Gastroesophageal sphincter (tissue), 3 donors: ENCODE data around the gene XDH.

Source experiments
- EP300 ChIP-seq: sonication (generic); formaldehyde crosslinking; IDR thresholded peaks from one replicate; pipeline ENCODE4 v1.6.1; 2017; ENCODE audit warnings: antibody characterized with exemption, mild to moderate bottlenecking
- POLR2A ChIP-seq, 2 donors: fragments of 450-650 bp; IDR thresholded peaks; one replicate each; pipeline ENCODE4 v1.6.1; 2017; ENCODE audit warnings: antibody characterized with exemption in 2 of 2, mild to moderate bottlenecking in 2 of 2, moderate library complexity in 1 of 2
- TF ChIP-seq, protein P1 (sequence below), 4 experiments: fragments of 200-600 bp in 2 of 4; fragments of 450-650 bp in 2 of 4; sonication (generic) in 1 of 4; IDR thresholded peaks; one replicate each; pipeline ENCODE4 v1.5.1; 2017 to 2019; ENCODE audit warnings: antibody characterized with exemption in 4 of 4, mild to moderate bottlenecking in 2 of 4, moderate library complexity in 2 of 4

DNA sequence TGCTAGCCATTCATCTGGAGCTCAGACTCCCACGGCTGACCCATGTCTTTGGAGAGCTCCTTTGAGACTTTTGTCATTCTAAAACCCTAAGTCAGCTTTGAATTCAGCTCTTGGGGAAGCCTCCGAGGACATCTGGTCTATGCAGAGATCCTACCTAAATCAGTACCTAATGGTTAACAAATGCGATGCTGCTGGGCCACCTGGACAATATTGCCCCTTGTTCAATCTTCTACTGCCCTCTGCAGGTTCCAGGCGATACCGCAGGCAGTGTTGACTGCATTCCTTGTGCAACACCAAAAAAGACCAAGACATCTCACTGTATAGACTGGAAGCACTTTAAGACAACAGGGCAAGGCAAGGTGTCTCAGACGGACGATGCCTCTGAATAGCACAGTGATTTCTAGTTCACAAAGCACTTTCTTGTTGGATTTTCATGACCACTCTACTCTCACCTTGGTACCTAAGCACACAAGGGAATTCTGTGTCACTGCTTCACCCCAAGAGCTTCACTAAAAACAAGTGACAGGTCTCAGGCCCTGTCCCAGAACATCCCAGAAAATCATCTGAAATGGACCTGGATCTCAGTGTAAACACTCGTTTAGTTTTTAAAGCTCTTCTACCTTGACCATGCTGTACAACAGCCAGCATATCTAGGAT, 80.9 kb downstream of the XDH start:
- TF ChIP-seq POLR2A (IDR thresholded peaks at IDR 0.05) (no peak), EP300 (no peak)
- TF ChIP-seq, protein P1, sequence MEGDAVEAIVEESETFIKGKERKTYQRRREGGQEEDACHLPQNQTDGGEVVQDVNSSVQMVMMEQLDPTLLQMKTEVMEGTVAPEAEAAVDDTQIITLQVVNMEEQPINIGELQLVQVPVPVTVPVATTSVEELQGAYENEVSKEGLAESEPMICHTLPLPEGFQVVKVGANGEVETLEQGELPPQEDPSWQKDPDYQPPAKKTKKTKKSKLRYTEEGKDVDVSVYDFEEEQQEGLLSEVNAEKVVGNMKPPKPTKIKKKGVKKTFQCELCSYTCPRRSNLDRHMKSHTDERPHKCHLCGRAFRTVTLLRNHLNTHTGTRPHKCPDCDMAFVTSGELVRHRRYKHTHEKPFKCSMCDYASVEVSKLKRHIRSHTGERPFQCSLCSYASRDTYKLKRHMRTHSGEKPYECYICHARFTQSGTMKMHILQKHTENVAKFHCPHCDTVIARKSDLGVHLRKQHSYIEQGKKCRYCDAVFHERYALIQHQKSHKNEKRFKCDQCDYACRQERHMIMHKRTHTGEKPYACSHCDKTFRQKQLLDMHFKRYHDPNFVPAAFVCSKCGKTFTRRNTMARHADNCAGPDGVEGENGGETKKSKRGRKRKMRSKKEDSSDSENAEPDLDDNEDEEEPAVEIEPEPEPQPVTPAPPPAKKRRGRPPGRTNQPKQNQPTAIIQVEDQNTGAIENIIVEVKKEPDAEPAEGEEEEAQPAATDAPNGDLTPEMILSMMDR (IDR thresholded peaks at IDR 0.05) = peak; percentile 82 to 93 (median 88)
